ENCODE data around the gene RIMS4. TPM values are rescaled to one million over a fixed set of nuclear protein-coding genes. Genes with fewer than 3 reads are reported as not detected.

RIMS4 gene
- total and polyA plus RNA-seq, 12 donors: 0.04 to 0.42 (median 0.13) TPM; not detected in 5

DNA sequence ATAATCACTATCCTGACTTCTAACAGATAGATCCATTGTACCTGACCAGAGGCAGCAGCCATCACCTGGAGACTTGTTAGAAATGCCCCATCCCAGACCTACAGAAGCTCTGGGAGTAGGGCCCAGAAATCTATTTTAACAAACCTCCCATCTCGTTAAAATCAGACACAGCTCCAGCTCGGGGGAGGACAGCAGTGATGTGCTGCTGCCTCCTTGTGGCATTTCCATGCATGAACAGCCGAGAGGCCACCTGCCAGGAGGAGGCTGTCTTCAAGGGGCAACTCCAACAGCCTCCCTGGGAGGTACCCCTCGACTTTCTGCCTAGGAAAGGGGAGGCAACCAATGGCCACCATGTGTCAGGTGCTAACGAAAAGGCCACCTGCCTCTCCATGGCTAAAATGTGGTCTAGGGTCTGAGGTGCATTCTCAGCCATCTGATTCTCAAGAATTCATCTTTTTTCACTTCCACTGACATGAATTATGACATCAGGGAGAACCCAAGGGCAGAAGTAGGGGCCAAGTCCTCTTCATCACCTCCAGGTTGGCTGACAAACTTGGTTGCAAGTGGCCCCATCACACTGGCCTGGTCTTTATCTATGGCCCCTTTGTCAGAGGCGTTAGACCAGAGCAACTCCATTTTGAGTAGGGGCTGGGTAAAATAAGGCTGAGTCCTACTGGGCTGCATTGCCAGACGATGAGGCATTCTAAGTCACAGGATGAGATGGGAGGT lies 76.8 kb downstream of the RIMS4 start:
- H3K4me3 ChIP-seq: no peak overlapping the region
- peaks cover 3 to 35% (median 22%) of the 10 kb centered on the region in 9 donors for H3K4me1 ChIP-seq
- ATAC-seq (peak; percentile 21 to 65 (median 50)), DNase-seq (peak; percentile 66 to 69)
- no peaks in the 10 kb centered on the region for H3K36me3 ChIP-seq
- H3K9me3 ChIP-seq: peaks cover 0 to 7% (median 0%) of the 10 kb centered on the region in 11 donors
- no peak overlapping the region for H3K27ac ChIP-seq
- no peaks in the 10 kb centered on the region for H3K27me3 ChIP-seq
- TF ChIP-seq, protein P1, sequence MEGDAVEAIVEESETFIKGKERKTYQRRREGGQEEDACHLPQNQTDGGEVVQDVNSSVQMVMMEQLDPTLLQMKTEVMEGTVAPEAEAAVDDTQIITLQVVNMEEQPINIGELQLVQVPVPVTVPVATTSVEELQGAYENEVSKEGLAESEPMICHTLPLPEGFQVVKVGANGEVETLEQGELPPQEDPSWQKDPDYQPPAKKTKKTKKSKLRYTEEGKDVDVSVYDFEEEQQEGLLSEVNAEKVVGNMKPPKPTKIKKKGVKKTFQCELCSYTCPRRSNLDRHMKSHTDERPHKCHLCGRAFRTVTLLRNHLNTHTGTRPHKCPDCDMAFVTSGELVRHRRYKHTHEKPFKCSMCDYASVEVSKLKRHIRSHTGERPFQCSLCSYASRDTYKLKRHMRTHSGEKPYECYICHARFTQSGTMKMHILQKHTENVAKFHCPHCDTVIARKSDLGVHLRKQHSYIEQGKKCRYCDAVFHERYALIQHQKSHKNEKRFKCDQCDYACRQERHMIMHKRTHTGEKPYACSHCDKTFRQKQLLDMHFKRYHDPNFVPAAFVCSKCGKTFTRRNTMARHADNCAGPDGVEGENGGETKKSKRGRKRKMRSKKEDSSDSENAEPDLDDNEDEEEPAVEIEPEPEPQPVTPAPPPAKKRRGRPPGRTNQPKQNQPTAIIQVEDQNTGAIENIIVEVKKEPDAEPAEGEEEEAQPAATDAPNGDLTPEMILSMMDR (IDR thresholded peaks at IDR 0.05): peak; percentile 85 to 96 (median 94)
- WGBS, 2 donors: 23 to 25% methylated on average over 7 of the region's 7 CpGs
- intact Hi-C loops (cut with DNase I): loop anchor here (1.0 to 10.0 kb wide), 10 partner anchors 48 to 519 kb away; partner anchors contain the start of gene OSER1 (in 1 of the 10)

DNA sequence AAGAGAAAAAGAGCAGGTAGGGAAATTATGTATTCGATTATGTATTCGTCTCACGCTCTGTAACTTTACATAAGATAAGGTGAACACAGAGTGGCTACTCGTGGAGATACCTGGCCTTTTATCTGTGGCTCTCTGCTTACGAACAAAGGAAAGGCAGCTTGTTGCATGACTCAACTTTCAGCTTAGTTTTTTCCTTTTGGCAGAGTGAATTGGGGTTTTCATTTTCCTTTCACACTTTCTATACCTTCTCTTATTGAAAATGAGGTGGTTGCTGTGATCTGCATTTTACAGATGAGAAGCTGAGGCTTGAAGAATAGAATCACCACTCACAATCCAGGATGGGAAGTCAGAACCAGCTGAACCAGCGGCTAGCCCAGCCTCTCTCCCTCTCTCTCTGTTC lies 78.0 kb downstream of the RIMS4 start:
- DNase-seq (no peak), ATAC-seq (no peak)
- intact Hi-C loops (cut with DNase I): loop anchor here in 8 of 10 donors (2.0 to 10.0 kb wide), 9 partner anchors 48 to 518 kb away; partner anchors contain the start of gene OSER1 (in 1 of the 8)
- TF ChIP-seq, protein P1 (IDR thresholded peaks at IDR 0.05): no peak
- Histone ChIP-seq H3K27me3 (no peaks in the 10 kb centered on the region), H3K4me1 (peaks cover 3 to 35% (median 23%) of the 10 kb centered on the region in 9 donors), H3K4me3 (no peak overlapping the region), H3K9me3 (peaks cover 0 to 7% (median 0%) of the 10 kb centered on the region in 11 donors), H3K27ac (peak overlapping the region in 3 of 10 donors; percentile 46 to 74 (median 73)), H3K36me3 (no peaks in the 10 kb centered on the region)
- 71 to 73% methylated on average over 6 of the region's 6 CpGs for WGBS, 2 donors

DNA sequence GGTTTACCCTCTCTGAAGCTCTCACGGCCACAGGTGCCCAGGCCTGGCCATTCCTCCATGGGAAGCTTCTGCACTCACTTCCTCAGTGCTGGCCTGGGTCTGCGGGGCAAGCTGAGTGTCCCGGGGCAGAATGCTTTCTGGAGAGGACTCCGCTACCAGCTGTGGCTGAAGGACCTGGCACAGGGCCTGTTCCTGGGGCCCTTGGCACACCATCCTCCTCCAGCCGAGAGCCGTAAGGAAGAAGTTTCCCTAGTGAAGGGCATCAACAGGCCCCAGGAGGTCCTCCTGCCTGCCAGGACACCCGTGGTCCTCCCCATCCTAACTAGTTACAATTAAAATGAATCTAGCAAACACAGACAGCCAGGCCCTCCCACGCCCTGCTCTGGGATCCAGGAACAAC lies 78.7 kb downstream of the RIMS4 start:
- intact Hi-C loops (cut with DNase I): loop anchor here in 8 of 10 donors (1.0 to 10.0 kb wide), 10 partner anchors 40 to 517 kb away; partner anchors contain the start of gene OSER1 (in 1 of the 8)
- peak overlapping the region in 7 of 10 donors; percentile 20 to 74 (median 58) for H3K27ac ChIP-seq
- peak in 1 of 2 donors; percentile 59 for DNase-seq
- no peaks in the 10 kb centered on the region for H3K36me3 ChIP-seq
- peak in 3 of 8 donors; percentile 4 to 18 (median 17) for ATAC-seq
- no peaks in the 10 kb centered on the region for H3K27me3 ChIP-seq
- peaks cover 3 to 35% (median 23%) of the 10 kb centered on the region in 9 donors for H3K4me1 ChIP-seq
- no peak overlapping the region for H3K4me3 ChIP-seq
- TF ChIP-seq, protein P1 (IDR thresholded peaks at IDR 0.05): no peak
- 59 to 64% methylated on average over 8 of the region's 8 CpGs for WGBS, 2 donors
- H3K9me3 ChIP-seq: peaks cover 0 to 3% (median 0%) of the 10 kb centered on the region in 11 donors

DNA sequence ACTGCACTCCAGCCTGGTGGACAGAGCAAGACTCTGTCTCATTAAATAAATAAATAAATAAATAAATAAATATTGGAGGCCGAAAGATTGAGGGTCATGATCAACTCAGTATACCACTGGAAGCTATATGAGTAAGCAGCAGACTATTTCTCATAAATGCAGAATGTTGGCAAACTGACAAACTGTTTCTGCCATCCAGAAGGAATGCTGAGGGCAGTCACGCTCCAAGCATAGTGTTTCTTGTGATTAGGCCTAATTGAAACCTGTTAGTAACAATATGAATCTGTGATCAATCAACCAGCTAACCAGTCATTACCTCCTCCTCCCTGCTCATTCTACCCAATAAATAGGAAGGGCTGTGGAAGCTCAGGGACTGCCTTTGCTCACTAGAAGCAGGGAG lies 79.9 kb downstream of the RIMS4 start:
- intact Hi-C loops (cut with DNase I): loop anchor here in 6 of 10 donors (5.0 to 10.0 kb wide), 8 partner anchors 116 to 516 kb away; partner anchors contain the start of gene OSER1 (in 1 of the 6)
- Histone ChIP-seq H3K27me3 (no peaks in the 10 kb centered on the region), H3K9me3 (no peaks in the 10 kb centered on the region), H3K27ac (peak overlapping the region in 5 of 10 donors; percentile 20 to 74 (median 64)), H3K4me3 (no peak overlapping the region), H3K4me1 (peaks cover 3 to 35% (median 22%) of the 10 kb centered on the region in 9 donors), H3K36me3 (no peaks in the 10 kb centered on the region)
- TF ChIP-seq, protein P1 (IDR thresholded peaks at IDR 0.05): no peak
- no peak for DNase-seq
- WGBS, 2 donors: 78 to 84% methylated on average over 2 of the region's 2 CpGs
- ATAC-seq: no peak
